IMR-90 (cell line): Measurements from ENCODE around the gene MTAP. TPM values are rescaled to one million over a fixed set of nuclear protein-coding genes. Genes with fewer than 3 reads are reported as not detected.

Experiments
- ATAC-seq: fragments of 200-7000 bp; cut with Tn5 transposase; 2 replicates; pipeline ENCODE4 v1.9.1; 2020; ENCODE audit warnings: low read depth, mild to moderate bottlenecking, moderate library complexity
- BruUV-seq: library from RNA; stranded (reverse); fragments of 400-500 nt; replicated peaks from 2 replicates; lab custom pipeline; 2021; lab: Mats Ljungman, UMichigan
- CTCF ChIA-PET: fragments of 300-600 bp; formaldehyde crosslinking; extraction: SDS; loops from one replicate; lab custom pipeline; 2021; ENCODE audit warnings: antibody characterized with exemption; lab: Yijun Ruan, JAX
- POLR2A ChIA-PET: fragments of 300-600 bp; sonication (Branson Sonifier 250); formaldehyde crosslinking; loops from one replicate; lab custom pipeline; 2022; ENCODE audit warnings: antibody characterized with exemption; ENCODE audit not compliant: unreplicated experiment; lab: Charles Lee
- DNase-seq: peaks from one replicate; pipeline ENCODE4 v3.0.0; 2013
- H2AFZ ChIP-seq: replicated peaks from 2 replicates; pipeline ENCODE3; 2013; ENCODE audit warnings: low read length, mild to moderate bottlenecking; ENCODE audit not compliant: poor library complexity
- H2AK5ac ChIP-seq: 2 replicates; pipeline ENCODE4 v1.6.1; 2013; ENCODE audit warnings: low read depth, low read length, inconsistent platforms
- H2AK9ac ChIP-seq: replicated peaks from 2 replicates; pipeline ENCODE3; 2013; ENCODE audit warnings: mild to moderate bottlenecking, low read depth, low read length, moderate library complexity; ENCODE audit not compliant: poor library complexity
- H2BK120ac ChIP-seq: 2 replicates; pipeline ENCODE4 v1.6.1; 2013; ENCODE audit warnings: low read depth, low read length, inconsistent platforms
- H2BK15ac ChIP-seq: 3 replicates; pipeline ENCODE4 v1.6.1; 2013; ENCODE audit warnings: low read depth, low read length, inconsistent platforms
- H2BK20ac ChIP-seq: 2 replicates; pipeline ENCODE4 v1.6.1; 2013; ENCODE audit warnings: low read depth, mild to moderate bottlenecking, inconsistent platforms, low read length, moderate library complexity
- H2BK5ac ChIP-seq: 2 replicates; pipeline ENCODE4 v1.6.1; 2013; ENCODE audit warnings: mild to moderate bottlenecking, low read depth, low read length, inconsistent platforms; ENCODE audit not compliant: poor library complexity, severe bottlenecking
- H3K14ac ChIP-seq: replicated peaks from 2 replicates; pipeline ENCODE4 v1.6.1; 2013; ENCODE audit warnings: low read depth, low read length, inconsistent platforms
- H3K18ac ChIP-seq: 2 replicates; pipeline ENCODE4 v1.6.1; 2013; ENCODE audit warnings: low read depth, low read length, control low read depth
- H3K23ac ChIP-seq: 2 replicates; pipeline ENCODE4 v1.6.1; 2013; ENCODE audit warnings: low read depth, low read length, inconsistent platforms
- H3K27ac ChIP-seq: 2 replicates; pipeline ENCODE4 v1.5.1; 2013; ENCODE audit warnings: mild to moderate bottlenecking, control low read depth, low read length; ENCODE audit not compliant: insufficient read depth
- H3K27me3 ChIP-seq: 2 replicates; pipeline ENCODE4 v1.6.1; 2013; ENCODE audit warnings: low read length; ENCODE audit not compliant: control insufficient read depth, insufficient read depth
- H3K36me3 ChIP-seq: 2 replicates; pipeline ENCODE4 v1.6.1; 2013; ENCODE audit warnings: low read length, mixed read lengths; ENCODE audit not compliant: control insufficient read depth, insufficient read depth
- H3K4ac ChIP-seq: 2 replicates; pipeline ENCODE4 v1.6.1; 2013; ENCODE audit warnings: low read depth, low read length, inconsistent platforms
- H3K4me1 ChIP-seq: 2 replicates; pipeline ENCODE4 v1.6.1; 2013; ENCODE audit warnings: low read length, mixed read lengths; ENCODE audit not compliant: control insufficient read depth, insufficient read depth
- H3K4me2 ChIP-seq: 2 replicates; pipeline ENCODE4 v1.6.1; 2013; ENCODE audit warnings: low read depth, mild to moderate bottlenecking, control low read depth, low read length, moderate library complexity
- H3K4me3 ChIP-seq: 2 replicates; pipeline ENCODE4 v1.5.1; 2013; ENCODE audit warnings: low read depth, mild to moderate bottlenecking, control low read depth, low read length, moderate library complexity; ENCODE audit not compliant: insufficient read depth
- H3K56ac ChIP-seq: 2 replicates; pipeline ENCODE4 v1.6.1; 2013; ENCODE audit warnings: low read length, inconsistent platforms; ENCODE audit not compliant: insufficient read depth; ENCODE audit errors: extremely low read depth
- H3K79me1 ChIP-seq, 2 experiments: 2 replicates each; pipeline ENCODE4 v1.6.1; 2013; ENCODE audit warnings: low read length in 2 of 2, inconsistent platforms in 1 of 2, low read depth in 1 of 2
- H3K9ac ChIP-seq: 2 replicates; pipeline ENCODE4 v1.6.1; 2013; ENCODE audit warnings: low read depth, low read length, control low read depth
- H3K9me1 ChIP-seq: 2 replicates; pipeline ENCODE4 v1.6.1; 2013; ENCODE audit warnings: low read length, inconsistent platforms; ENCODE audit not compliant: insufficient read depth
- H3K9me3 ChIP-seq: 2 replicates; pipeline ENCODE4 v1.6.1; 2013; ENCODE audit warnings: low read length; ENCODE audit not compliant: control insufficient read depth, insufficient read depth
- H4K20me1 ChIP-seq: 2 replicates; pipeline ENCODE4 v1.6.1; 2013; ENCODE audit warnings: low read length, inconsistent platforms; ENCODE audit not compliant: insufficient read depth
- H4K5ac ChIP-seq: 2 replicates; pipeline ENCODE4 v1.6.1; 2013; ENCODE audit warnings: mild to moderate bottlenecking, low read depth, low read length, control low read depth
- H4K8ac ChIP-seq, 2 experiments: 2 replicates each; pipeline ENCODE4 v1.6.1; 2013; ENCODE audit warnings: low read depth in 2 of 2, low read length in 2 of 2, control low read depth in 1 of 2, inconsistent platforms in 1 of 2
- H4K91ac ChIP-seq: 2 replicates; pipeline ENCODE4 v1.6.1; 2013; ENCODE audit warnings: low read depth, low read length, inconsistent platforms; ENCODE audit not compliant: insufficient read depth
- CHD1 ChIP-seq: IDR thresholded peaks from 2 replicates; pipeline ENCODE4 v1.6.1; 2012; ENCODE audit warnings: low read depth, low read length, improper control_type of control experiment
- FOS ChIP-seq: fragments of 150-350 bp; IDR thresholded peaks from 2 replicates; pipeline ENCODE4 v1.6.1; 2016; ENCODE audit warnings: low read depth, low read length
- MAFK ChIP-seq: IDR thresholded peaks from 2 replicates; pipeline ENCODE4 v1.6.1; 2012; ENCODE audit warnings: low read depth, low read length, improper control_type of control experiment
- MXI1 ChIP-seq: IDR thresholded peaks from 2 replicates; pipeline ENCODE4 v1.6.1; 2012; ENCODE audit warnings: low read depth, mild to moderate bottlenecking, low read length, moderate library complexity, borderline replicate concordance
- POLR2A ChIP-seq: IDR thresholded peaks from 2 replicates; pipeline ENCODE4 v1.6.1; 2012; ENCODE audit warnings: mild to moderate bottlenecking, low read depth, low read length
- RCOR1 ChIP-seq: IDR thresholded peaks from 2 replicates; pipeline ENCODE4 v1.6.1; 2012; ENCODE audit warnings: mild to moderate bottlenecking, low read length, improper control_type of control experiment; ENCODE audit not compliant: insufficient replicate concordance
- WGBS, 2 experiments: methylation state at CpG; one replicate each; pipeline versions ENCODE4 v1.1.5 to v1.1.7; 2013; ENCODE audit warnings: missing lambda C conversion rate in 2 of 2; ENCODE audit not compliant: insufficient read length in 1 of 2; ENCODE audit errors: extremely low coverage in 2 of 2; 5-methylcytosine and 5-hydroxymethylcytosine counted together
- dilution Hi-C: fragments of 300-500 bp; cut with HindIII; formaldehyde crosslinking; loops from one replicate; pipeline ENCODE4 v1.14.3; 2018; ENCODE audit warnings: low sequenced_read_pairs; ENCODE audit not compliant: unreplicated experiment
- in situ Hi-C: fragments of 300-500 bp; cut with MboI; formaldehyde crosslinking; loops from 3 replicates; pipeline ENCODE4 v1.14.3; 2019; ENCODE audit warnings: low sequenced_read_pairs, inconsistent platforms, mixed read lengths
- intact Hi-C: fragments of 100-400 bp; cut with micrococcal nuclease; formaldehyde crosslinking; loops from 2 replicates; pipeline ENCODE4 v1.10.0; 2022
- polyA plus RNA-seq, 3 experiments: library from polyadenylated mRNA; depleted of rRNA; stranded (reverse); fragments of >200 nt; gene quantifications; 2 replicates each; pipeline ENCODE4 v1.2.3, GENCODE V29; 2012; ENCODE audit warnings: low replicate concordance in 1 of 3
- total RNA-seq: library from RNA; depleted of rRNA; stranded (reverse); fragments of >200 nt; gene quantifications from 2 replicates; pipeline ENCODE4 v1.2.3, GENCODE V29; 2012

Gene MTAP
- total and polyA plus RNA-seq, 2 of the 4 experiments (the other 2 are of a cell fraction) = 15.7 to 50.9 TPM

GRCh38 chr9:21969951-21970799, 167.7 kb downstream of the MTAP start:
- dilution Hi-C loops (no loop called here), intact Hi-C loops (loop anchor here (5.0 kb wide), 1 partner anchor 138 kb away; no protein-coding TSS in a partner anchor), in situ Hi-C loops (loop anchor here (10.0 kb wide), 1 partner anchor 155 kb away; no protein-coding TSS in a partner anchor)
- Histone ChIP-seq H2AK5ac (no peak overlapping the region), H3K4ac (no peak overlapping the region), H4K5ac (no peak overlapping the region), H3K27ac (no peak overlapping the region), H2BK20ac (no peak overlapping the region), H3K27me3 (peaks cover 62% of the 10 kb centered on the region), H3K9me1 (no peaks in the 10 kb centered on the region), H3K36me3 (peaks cover 11% of the 10 kb centered on the region; the same call in 1 of the 2 replicates), H3K4me2 (no peak overlapping the region), H2AK9ac (peak overlapping the region; percentile 38), H3K18ac (no peak overlapping the region), H4K8ac (no peak overlapping the region), H4K20me1 (peaks cover 3% of the 10 kb centered on the region; the same call in 1 of the 2 replicates), H4K91ac (no peak overlapping the region), H3K14ac (no peak overlapping the region), H2BK120ac (no peak overlapping the region), H3K9me3 (peaks cover 12% of the 10 kb centered on the region; the same call in 1 of the 2 replicates), H3K56ac (no peak overlapping the region), H3K9ac (no peak overlapping the region), H3K79me1 (no peaks in the 10 kb centered on the region), H3K4me1 (peaks cover 4% of the 10 kb centered on the region), H3K4me3 (no peak overlapping the region), H2BK15ac (no peak overlapping the region), H2AFZ (peak overlapping the region; percentile 16), H3K23ac (no peak overlapping the region; the same call in 1 of the 2 replicates), H2BK5ac (no peak overlapping the region)
- ChIA-PET POLR2A (no interaction called here), CTCF (no interaction called here)
- BruUV-seq = no TSS peak
- no peak for DNase-seq
- TF ChIP-seq CHD1 (no peak), POLR2A (no peak), FOS (no peak), RCOR1 (no peak), MXI1 (no peak), MAFK (no peak)
- 55% methylated on average over 17 of the region's 24 CpGs; no CpG with 5 or more reads in 1 of the 2 experiments for WGBS, 2 experiments
- no peak for ATAC-seq
